Activated T-helper 1 cell treated with Interleukin-2 at 50 U/mL for 16 hours (primary cell): ENCODE data around the gene IL24.

ENCODE experiments used
- DNase-seq: peaks from one replicate; pipeline ENCODE4 v3.0.0-alpha.2; 2020; ENCODE audit warnings: low read depth

Gene IL24

DNA sequence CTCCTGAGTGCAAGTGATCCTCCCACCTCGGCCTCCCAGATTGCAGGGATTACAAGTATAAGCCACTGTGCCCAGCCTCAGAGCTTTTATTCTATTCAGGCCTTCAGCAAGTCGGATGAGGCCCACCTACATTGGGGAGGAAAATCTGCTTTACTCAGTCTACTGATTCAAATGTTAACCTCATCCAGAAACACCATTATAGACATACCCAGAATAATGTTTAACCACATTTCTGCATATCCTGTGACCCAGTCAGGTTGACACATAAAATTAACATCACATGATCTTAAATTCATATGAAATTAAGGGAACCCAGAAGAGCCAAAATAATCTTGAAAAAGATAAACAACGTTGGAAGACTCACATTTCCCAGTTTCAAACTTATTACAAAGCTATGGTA, 16.9 kb upstream of the IL24 start:
- no peak for DNase-seq

DNA sequence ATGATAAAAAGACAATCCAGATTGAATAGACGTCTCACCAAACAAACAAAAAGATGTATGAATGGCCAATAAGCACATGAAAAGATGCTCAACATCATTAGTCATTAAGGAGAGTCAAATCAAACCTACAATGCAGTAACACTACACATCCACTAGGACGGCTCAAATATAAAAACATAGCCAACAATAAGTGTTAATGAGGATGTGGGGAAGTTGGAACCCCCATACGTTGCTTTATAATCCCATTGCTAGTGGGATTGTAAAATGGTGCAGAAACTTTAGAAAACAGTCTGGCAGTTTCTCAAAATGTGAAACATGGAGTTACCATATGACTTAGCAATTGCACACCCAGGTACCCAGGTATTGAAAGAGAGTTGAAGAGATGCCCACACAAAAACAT, 14.7 kb upstream of the IL24 start:
- no peak for DNase-seq

DNA sequence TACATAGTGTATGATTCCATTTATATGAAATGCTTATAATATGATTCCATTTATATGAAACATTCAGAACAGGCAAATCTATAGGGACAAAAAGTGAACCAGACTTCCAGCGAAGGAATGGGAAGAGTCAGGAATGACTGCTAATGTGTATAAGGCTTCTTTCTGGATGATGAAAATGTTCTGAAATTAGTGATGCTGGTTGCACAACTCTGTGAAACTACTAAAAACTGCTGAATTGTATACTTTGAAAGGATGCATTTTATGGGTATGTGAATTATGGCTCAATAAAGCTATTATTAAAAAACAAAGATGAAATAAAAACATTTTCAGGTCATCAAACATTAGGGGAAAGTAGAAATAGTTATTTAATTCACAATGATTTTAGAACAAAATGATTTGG, 14.1 kb upstream of the IL24 start:
- DNase-seq, result no peak

DNA sequence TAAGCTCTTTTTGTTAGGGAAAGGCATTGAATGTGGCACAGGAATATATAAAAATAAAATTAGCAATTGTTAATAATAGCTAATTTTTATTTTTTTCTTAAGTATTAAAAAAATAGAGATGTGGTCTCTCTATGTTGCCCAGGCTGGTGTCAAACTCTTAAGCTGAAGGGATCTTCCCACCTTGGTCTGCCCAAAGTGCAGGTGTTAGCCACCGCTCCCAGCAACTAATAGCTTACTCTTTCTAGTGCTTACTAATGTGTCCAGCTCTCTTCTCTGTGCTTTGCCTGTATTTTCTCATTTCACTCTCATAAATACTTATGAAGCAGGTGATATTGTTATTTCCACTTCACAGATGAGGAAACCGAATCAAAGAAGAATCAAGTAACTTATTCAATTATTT, 13.4 kb upstream of the IL24 start:
- DNase-seq, result no peak

DNA sequence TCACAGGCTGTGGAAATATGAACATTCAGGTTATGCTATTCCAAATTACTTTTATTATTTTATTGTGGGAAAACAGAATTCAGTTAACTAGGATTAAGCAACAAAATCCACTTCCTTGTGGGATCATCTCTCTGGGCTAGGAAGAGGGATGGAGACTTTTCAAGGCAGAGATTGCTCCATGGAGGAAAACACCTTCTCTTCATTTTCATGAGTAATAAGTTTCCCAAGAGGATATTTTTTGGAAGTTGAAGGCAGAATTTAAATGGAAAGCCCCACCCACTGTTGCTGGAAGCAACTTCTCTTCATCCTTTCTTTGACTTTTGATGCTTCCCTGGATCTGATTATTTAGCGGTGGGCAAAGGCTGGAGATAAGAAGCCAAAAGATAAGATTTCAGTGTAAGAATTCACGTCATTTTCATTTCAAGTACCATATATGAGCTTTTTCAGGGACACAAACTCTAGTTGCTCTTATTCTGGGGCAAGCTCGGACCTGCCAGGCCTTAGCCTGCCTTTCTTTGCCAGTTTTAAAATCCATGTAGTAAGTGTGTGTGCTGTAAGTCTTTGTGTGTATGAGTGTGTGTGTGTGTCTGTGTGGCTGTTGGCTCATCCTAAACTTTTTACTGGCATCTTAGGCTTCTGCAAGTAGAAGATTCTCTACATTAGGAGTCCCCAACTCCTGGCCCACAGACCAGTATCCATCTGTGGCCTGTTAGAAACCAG, 11.7 kb upstream of the IL24 start:
- DNase-seq, result no peak

DNA sequence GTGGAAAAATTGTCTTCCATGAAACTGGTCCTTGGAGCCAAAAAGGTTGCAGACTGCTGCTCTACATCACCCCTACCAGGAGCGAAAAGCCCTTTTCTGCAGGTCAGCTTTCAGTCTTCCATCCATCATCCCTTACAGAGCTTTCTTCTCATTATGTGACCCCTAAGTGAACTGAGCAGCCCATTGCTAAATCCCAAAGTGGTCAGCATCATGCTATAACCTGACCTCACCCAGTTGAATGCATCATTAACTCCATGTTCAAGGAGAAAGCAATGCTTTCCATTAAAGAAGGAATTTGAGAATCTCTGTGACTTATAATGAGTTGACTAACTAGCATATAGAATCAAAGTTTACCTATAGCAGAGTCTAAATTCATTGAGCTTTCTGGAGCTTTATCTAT, 10.4 kb upstream of the IL24 start:
- no peak for DNase-seq

DNA sequence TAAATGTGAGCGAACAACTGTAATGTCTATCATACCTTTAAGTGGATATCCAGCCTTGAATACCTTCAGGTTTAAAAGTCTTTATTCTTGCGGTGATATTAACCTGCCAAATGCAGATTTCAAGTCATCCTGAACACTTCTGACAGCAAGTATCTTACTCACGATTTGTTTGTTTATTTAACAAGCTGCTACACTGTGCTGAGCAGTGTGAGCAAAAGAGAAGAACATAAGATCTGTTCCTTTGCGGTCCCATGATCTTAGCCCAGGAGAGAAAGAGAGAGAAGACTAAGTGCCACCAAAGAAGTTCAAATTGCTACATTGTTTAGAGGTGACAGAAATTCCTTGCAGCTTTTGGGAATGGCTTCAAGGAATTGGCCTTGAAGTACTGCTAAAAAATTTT, 9.5 kb upstream of the IL24 start:
- no peak for DNase-seq

DNA sequence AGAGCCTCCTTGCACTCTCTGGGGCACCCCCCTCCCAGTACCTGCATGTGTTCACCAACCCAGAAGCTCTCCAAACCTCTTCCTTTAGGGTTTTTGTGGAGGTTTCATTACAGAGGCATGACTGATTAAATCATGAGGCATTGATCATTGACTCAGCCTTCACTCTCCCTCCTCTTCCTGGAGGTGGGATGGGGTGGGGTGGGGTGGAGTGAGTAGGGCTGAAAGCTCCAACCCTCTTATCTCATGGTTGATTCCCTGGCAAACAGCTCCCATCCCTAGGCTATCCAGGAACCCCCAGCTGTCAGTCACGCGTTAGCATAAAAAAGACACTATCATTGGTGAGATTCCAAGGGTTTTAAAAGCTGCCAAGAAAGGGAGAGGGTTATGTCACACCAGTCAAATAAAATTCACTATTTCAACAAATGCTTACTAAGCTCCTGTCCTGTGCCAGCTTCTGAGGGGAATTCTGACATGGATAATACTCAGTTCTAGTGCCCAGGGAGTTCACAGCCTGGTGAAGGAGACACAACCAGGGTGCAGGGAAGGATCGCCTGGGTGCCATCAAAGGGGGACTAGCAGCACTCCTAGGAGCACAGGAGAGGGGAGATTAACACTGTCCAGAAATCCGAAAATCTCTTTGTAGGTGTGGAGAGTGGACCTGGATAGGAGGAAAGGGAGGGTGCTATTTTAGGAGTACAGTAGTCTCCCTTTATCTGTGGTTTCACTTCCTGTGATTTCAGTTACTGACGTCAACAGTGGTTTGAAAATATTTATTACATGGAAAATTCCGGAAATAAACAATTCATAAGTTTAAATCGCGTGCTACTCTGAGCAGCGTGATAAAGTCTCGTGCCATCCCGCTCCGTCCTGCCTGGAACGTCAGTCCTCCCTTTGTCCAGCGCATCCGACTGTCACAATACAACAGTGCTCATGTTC, 6.8 kb upstream of the IL24 start:
- DNase-seq, result no peak

DNA sequence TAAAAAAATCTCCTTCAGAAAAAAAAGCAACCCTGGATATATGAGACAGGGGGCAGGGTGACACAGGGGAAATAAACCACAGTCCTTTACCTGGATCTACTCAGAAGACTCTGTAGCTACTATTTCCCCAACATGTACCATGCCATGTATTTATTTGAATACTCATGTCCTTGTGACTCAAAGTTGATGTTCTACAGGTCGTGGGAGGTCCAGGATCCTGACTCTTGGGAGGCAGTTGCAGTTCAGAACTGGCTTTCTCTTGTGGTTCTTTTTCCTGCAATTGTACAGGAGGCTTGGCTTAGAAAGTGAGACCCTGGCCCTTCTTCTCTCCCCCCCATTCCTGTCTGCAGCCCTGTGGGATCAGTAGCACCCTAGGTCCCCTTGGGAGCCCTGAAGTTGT, 5.8 kb upstream of the IL24 start:
- no peak for DNase-seq

DNA sequence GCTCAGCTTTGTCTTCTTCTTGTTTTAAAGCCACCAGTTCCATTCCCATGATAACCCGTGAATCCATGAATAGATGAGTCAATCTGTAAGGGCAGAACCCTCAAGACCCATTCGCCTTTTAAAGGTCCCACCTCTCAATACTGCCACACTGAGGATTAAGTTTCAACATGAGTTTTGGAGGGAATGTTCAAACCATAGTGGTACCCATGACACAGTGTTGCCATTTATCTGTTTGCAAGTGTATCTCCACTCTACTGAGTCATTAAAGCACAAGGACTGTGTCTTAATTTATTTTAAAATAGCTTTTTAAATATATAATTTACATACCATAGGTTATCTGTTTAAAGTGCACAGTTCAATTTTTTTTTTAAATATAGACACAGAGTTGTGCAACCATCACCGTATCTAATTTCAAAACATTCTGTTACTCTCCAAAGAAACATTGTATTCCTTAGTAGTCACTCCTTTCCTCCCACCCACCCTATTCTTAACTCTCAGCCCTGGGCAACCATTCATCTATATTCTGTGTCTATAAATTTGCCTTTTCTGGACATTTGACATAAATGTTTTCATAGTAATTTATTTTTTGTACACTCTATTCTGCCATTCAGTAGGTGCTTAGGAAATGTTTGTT, 4.8 kb upstream of the IL24 start:
- no peak for DNase-seq

DNA sequence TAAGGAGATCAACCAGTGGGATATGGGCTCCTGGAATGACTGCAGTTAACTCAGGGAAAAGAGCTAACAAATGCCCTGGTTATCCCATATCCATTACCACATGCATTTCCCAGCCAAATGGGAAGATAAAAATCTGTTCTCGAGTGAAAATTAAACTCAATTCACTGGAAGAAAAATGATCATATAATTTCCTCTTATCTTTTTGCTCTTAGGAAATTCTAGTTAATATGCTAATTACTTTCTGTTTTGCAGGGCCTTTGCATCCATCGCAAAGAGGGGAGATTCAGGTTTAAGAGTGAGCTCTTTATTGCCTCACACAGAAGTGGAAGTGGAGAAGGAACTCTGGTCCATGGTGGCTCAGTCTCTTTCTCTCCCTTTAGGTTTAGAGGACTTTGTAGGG, 3.9 kb upstream of the IL24 start:
- no peak for DNase-seq

DNA sequence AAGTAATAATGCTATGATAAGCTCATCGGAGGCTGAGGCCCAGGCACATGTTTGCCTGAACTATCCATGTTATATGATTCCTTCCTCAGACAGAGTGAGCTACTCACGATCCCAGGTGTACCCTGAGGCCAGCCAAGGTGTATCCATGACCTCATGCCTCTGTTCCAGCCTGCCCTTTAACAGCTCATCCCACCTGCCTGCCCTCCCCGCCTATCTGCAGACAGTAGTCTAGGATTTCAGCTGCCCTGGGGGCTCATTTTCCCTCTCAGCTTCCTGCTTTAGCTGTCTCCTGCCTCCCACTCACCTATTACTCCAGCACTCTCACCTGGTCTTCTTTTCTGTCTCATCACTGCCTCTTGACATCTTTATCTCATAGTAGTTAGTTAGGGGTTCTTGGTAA, 1.9 kb upstream of the IL24 start:
- no peak for DNase-seq

DNA sequence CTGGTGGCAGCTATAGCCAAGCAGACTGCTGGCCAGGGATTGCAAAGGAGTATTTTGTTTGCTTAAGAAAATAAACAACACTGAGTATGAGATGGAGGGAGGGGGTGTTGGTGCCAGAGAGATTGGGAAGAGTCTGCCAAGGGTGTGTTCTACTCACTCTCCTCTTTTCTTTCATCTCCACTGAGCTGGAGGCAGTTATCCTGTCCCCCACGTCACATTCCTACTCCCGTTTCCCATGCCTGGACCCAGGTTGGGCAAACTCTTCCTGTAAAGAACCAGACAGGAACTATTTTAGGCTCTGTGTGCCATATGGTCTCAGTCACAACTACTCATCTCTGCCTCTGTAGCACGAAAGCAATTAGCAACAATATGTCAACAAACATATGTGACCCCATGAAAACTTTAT, 1.4 kb upstream of the IL24 start:
- DNase-seq, result no peak

DNA sequence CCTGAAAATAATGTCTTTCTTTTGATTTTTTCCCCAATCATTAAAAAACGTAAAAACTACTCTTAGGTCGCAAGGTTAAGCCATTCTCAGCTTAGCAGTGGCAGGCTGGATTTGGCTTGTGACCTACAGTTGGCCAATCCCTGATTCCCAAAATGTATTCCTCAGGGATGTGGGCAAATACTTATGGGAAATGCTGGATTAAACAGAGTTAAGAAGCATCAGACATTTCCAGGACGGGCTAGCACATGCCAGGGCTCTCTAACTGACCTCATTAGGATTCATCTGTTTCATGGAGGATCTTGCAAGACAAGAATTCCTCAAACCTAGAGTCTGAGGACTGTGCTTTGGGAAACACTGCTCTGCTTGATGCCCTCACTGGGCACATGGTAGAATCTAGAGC, 982 bp upstream of the IL24 start:
- DNase-seq, result no peak

DNA sequence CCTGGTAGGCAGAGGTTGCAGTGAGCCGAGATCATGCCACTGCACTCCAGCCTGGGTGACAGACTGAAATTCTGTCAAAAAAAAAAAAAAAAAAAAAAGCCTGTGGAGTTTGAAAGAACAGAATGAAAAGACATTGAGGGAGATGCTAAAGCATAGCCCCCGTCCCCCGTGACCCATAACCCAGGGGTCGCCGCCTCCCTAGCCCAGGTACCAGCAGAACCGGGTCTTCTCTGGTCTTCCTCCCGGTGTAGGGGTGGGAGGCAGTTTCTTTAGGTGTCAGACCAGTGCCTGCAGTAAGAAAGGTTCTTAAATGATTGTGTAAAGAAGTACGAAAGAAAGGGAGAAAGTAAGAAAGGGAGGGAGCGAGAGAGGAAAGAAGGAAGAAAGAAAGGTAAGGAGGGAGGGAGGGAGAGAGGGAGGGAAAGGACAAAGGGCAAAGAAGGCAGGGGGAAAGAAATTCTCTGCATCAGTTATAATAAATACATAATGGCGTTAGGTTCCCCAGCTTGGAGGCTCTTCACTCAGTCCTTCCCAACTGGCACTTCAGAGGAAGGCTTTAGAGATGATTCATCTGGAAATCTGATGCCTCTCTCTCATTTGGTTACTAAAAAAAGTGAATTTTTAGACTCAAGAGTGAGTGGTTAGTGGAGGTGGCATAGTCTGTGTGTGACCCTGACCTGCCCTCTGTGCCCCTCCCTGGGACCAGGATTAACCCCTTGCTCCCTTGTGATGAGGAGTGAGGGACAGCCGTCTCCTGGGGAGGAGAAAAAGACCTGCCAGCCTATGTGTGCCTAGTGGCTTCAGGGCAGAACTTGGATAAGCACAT, 1.1 kb downstream of the IL24 start:
- DNase-seq, result no peak

DNA sequence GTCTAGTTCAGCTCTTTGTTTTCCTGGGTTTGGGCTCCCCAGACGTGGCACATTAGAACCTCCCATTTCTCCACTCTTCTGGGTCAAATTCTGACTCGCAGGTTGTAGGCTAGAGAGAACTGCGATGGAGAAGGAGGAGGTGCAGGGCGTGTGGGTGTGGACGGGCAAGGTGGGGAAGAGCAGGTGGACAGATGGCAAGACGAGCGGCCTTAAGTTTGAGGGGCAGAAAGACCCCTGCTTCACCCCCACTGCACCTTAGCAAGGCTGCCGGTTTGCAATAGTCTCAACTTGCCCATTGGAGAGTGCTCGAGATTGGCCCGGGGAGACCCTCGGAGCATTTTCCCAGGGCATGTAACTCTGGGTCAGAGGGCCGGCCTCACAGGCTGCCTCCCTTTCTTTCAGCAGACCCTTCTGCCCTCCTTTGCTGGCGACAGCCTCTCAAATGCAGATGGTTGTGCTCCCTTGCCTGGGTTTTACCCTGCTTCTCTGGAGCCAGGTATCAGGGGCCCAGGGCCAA, 1.7 kb downstream of the IL24 start:
- no peak for DNase-seq

DNA sequence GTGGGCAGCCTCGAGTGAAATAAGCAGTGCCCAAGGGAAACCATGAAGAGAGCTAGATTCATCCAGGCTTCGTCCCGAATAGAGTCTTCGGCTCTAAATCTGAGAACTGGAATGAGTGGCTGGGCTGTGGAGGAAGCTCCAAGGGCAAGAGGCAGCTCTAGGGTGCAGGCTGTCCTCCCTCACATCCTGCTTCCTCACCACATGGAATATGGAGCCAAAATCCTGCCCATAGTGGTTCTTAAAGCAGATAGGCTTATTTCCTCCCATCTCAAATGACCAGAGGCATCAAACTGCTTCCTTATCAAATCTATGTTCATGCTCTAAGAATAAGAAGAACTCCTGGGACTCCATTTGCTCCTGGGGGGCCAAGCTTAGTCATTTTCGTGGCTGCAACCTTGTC, 2.5 kb downstream of the IL24 start:
- no peak for DNase-seq

DNA sequence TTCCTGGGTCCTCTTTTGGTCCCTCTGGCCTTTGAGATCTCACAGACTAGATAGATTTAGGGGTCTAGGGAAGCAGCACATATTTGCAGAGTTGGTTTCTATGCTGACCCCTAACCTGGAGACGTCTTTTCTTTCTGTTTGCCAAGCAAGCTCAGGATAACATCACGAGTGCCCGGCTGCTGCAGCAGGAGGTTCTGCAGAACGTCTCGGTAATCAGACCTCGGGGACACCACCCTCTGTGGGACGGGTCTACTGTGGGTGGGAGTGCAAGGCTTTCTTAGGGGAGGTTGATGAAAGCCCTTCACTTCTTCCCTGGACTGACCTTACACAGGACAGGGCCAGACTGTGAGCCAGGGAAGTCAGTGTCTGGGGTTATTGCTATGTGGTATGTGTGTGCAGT, 2.9 kb downstream of the IL24 start:
- no peak for DNase-seq

DNA sequence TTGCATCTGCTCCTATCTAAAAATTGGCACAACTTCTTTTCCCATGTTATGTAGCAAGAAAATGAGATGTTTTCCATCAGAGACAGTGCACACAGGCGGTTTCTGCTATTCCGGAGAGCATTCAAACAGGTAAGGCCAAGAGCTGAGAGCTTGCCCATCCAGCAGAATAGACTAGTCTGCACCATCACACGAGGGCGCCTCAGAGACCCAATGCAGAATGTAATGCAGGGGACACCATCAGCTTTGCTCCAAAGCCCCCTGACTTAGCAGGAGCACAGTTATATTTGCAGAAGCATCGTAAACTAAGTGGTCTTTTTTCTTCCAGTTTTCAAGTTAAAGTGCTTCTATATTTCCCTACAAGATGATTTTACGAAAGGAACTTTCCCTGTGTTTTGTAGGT, 4.7 kb downstream of the IL24 start:
- no peak for DNase-seq

DNA sequence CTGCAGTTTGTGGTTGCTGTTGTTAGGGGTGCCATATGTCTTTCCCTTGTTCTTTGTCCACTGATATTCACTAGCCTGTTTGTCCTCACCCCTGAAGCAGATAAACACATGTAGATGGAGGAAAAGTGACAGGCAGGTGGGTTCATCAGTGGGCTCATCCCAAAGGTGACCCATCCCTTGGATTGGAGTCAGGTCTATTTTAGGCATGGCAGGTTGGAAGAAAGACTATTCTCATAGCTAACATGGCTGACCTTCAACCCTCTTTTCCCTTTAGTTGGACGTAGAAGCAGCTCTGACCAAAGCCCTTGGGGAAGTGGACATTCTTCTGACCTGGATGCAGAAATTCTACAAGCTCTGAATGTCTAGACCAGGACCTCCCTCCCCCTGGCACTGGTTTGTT, 5.5 kb downstream of the IL24 start:
- DNase-seq, result no peak

DNA sequence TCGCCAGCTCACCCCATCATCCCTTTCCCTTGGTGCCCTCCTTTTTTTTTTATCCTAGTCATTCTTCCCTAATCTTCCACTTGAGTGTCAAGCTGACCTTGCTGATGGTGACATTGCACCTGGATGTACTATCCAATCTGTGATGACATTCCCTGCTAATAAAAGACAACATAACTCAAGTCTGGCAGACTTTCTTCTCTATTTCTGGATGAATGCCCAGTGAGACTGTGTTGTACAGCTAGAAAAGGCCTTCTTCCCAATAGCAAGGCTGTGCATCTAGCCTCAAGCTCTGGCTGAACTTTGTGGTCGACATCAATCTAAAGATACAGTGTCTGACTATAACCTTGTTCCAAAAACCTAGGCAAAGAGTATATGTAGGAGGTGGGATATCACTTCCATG, 6.4 kb downstream of the IL24 start:
- no peak for DNase-seq
